22Rv1 (cell line): ENCODE data around the gene SIMC1.
"Not testable (repeated sequence)": the region's sequence is repeated elsewhere in the genome, so short reads cannot be mapped to it uniquely, and the experiment has no call there.

ENCODE experiments used
- CTCF ChIP-seq: fragments of 450-650 bp; IDR thresholded peaks from 2 replicates; pipeline ENCODE4 v1.5.1; 2017; ENCODE audit warnings: mild to moderate bottlenecking
- ZFX ChIP-seq: fragments of 450-650 bp; IDR thresholded peaks from 2 replicates; pipeline ENCODE4 v1.6.1; 2017; ENCODE audit warnings: antibody characterized with exemption, borderline replicate concordance

DNA sequence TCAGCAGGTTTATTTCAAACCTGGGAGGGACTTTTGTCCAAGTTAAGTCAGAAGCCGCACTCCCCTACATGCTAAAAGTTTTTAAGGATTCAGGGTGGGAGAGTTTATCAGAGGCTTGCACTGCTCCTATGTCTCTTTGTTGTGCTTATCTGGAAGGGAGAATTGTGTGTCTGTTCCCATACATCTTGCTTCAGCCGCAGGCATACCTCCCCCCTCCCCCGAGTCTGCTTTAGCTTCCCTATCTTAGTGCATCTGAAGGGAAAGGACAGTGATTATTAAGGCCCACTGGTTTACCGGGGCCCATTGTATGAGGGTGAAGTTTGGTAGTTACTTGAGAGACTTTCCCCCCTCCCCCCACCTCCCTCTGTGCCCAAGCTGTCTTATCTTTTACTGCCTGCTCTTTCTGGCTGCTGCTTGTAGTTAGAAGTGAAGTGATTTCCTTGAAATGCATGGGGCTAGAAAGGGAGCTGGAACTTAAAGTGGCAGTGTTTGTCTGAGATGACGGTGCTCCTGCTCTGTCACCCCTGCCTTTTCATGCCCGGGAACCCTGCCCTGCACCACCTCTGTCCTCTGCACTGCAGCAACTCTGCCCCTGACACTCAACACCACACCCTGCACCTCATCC lies 40.9 kb upstream of the SIMC1 start:
- TF ChIP-seq CTCF, ZFX: not testable (repeated sequence)
